Epithelial cell of alveolus of lung (primary cell): ENCODE results near the gene IFNA16. TPM values are rescaled to one million over a fixed set of nuclear protein-coding genes. Genes with fewer than 3 reads are reported as not detected.

ENCODE experiments used
- total RNA-seq: library from RNA; depleted of rRNA; stranded (reverse); fragments of >200 nt; gene quantifications from 2 replicates; pipeline ENCODE4 v1.2.1, GENCODE V29; 2015

IFNA16 gene
- total RNA-seq = not detected in 2 replicates

DNA sequence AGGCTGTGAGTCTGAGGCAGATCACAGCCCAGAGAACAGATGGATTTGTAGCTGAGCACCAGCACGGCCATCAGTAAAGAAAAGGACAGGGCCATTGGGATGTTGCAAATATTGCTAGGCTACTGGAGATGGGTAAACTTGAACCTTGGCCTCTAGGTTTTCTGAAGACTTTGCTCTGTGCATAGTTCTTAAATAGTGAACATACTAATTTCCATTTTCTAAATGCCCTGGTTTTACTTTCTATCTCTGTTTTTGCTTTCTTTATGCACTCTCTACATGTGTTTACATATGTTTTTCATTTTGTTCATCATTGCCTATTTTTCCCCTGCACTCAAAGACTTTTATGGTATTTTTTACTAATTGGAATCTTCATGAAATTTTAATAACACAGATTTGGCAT, at the start of gene IFNA16:
IFNA16 (minus strand) TSS at position 101 of the 400 bp plus-strand sequence; CDS start at position 95, 6 bp downstream.

DNA sequence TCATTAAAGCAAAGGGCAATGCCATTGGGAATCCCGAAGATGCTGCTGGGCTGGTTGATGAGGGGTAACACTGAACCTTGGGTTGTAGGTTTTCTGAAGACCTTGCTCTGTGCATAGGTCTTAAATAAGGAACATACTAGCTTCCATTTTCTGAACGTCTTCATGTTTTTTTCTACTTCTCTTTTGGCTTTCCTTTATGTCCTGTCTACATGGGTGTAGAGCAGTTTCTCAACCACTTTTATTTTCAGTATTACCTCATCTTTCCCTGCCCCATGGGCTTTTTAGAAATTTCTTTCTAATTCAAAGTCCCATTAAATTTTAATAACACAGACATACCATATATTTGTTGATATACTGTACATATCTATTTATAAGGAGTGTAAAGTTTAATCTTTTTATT, 22.8 kb upstream of the IFNA16 start, which contains the start of gene IFNA14:
IFNA14 (minus strand) TSS at position 95 of the 400 bp plus-strand sequence; CDS start at position 25, 70 bp downstream.

GRCh38 chr9:21228122-21228521, 11.0 kb upstream of the IFNA16 start, which contains the start of gene IFNA17:
Gene IFNA17, minus strand, starts transcription at chr9:21228222. Its CDS starts 49 bp downstream, at chr9:21228173.

GRCh38 chr9:21207043-21207442, 10.1 kb downstream of the IFNA16 start, which contains the start of gene IFNA10:
Gene IFNA10, minus strand, starts transcription at chr9:21207143. Its CDS starts 46 bp downstream, at chr9:21207097.

GRCh38 chr9:21202105-21202504, 15.0 kb downstream of the IFNA16 start, which contains the start of gene IFNA7:
Gene IFNA7, minus strand, starts transcription at chr9:21202205. Its CDS starts 40 bp downstream, at chr9:21202165.

DNA sequence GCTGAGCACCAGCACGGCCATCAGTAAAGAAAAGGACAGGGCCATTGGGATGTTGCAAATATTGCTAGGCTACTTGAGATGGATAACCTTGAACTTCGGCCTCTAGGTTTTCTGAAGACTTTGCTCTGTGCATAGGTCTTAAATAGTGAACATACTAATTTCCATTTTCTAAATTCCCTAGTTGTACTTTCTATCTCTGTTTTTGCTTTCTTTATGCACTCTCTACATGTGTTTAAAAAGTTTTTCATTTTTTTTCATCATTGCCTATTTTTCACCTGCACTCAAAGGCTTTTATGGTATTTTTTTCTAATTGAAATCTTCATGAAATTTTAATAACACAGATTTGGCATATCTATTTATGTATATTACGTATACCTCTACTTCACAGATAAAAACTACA, 29.6 kb downstream of the IFNA16 start, which contains the start of gene IFNA4:
IFNA4 (minus strand) TSS at position 101 of the 400 bp plus-strand sequence; CDS start at position 45, 56 bp downstream.

GRCh38 chr9:21166560-21166959, 50.6 kb downstream of the IFNA16 start, which contains the start of gene IFNA21:
Gene IFNA21, minus strand, starts transcription at chr9:21166660. Its CDS starts 48 bp downstream, at chr9:21166612.

Other genes starting within 250 kb of the IFNA16 start
- 3.7 and 5.3 TPM in 2 replicates for gene HACD4, start 185.7 kb downstream of the IFNA16 start, total RNA-seq
- not detected in 2 replicates for gene IFNB1, start 139.4 kb downstream of the IFNA16 start, total RNA-seq
- gene IFNW1, start 75.5 kb downstream of the IFNA16 start, total RNA-seq = not detected in 2 replicates
- not detected in 2 replicates for gene IFNA21, start 50.7 kb downstream of the IFNA16 start, total RNA-seq
- gene IFNA4, start 29.7 kb downstream of the IFNA16 start, total RNA-seq = not detected in 2 replicates
- gene IFNA7, start 15.1 kb downstream of the IFNA16 start, total RNA-seq = not detected in 2 replicates
- gene IFNA10, start 10.2 kb downstream of the IFNA16 start, total RNA-seq = not detected in 2 replicates
- gene IFNA17, start 10.9 kb upstream of the IFNA16 start, total RNA-seq = not detected in 2 replicates
- gene IFNA14, start 22.7 kb upstream of the IFNA16 start, total RNA-seq = not detected in 2 replicates
- gene IFNA5, start 88.0 kb upstream of the IFNA16 start, total RNA-seq = not detected in 2 replicates
- gene KLHL9, start 118.1 kb upstream of the IFNA16 start, total RNA-seq = 25.2 and 30.0 TPM in 2 replicates
- gene IFNA6, start 133.6 kb upstream of the IFNA16 start, total RNA-seq = not detected in 2 replicates
- gene IFNA13, start 150.7 kb upstream of the IFNA16 start, total RNA-seq = not detected in 2 replicates
- not detected in 2 replicates for gene IFNA2, start 168.1 kb upstream of the IFNA16 start, total RNA-seq
- not detected in 2 replicates for gene IFNA8, start 191.8 kb upstream of the IFNA16 start, total RNA-seq
- gene IFNA1, start 223.1 kb upstream of the IFNA16 start, total RNA-seq = not detected in 2 replicates